ENCODE data around the gene TIRAP. TPM values are rescaled to one million over a fixed set of nuclear protein-coding genes. Genes with fewer than 3 reads are reported as not detected.
A peak's percentile ranks its signal among the peaks of the same experiment; 100 is the strongest.

Gene TIRAP
- total and polyA plus RNA-seq, 9 of the 15 experiments (the other 6 are each of a cell fraction or from before 2014, with no cell fraction given): 0.60 to 8.7 (median 3.7) TPM

DNA sequence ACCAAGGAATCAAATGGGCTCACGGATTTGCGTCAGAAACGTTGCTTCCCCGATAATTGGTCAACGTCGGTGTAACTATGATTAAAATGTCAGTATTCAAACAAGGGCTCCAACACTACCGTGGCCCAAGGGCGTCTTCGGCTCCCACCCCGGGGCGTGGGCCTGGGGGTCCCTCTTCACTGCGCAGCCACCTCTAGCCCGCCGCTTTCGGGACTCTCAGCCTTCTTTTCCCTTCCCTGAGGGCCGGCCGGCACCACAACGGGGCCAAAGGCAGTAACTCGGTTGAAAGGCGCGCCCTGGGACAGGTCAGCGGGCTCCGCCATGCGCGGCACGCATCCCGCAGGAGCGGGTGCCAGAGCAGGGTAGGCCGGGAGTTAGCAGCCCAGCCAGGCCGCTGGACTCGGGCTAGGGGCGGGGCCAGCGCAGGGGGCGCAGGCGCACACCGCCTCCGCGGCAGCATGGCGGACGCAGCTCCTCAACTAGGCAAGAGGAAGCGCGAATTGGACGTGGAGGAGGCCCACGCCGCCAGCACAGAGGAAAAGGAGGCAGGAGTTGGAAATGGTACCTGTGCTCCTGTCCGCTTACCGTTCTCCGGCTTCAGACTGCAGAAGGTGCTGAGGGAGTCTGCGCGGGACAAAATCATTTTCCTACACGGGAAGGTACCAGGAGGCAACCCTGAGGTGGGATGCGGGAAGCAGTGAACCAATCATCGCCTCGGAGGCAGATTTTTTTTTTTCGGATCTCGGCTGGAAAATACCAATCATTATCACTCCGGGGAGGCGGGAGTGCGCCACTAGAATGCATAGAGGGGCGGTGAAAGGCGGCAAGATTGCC is 20.9 kb downstream of the TIRAP start, which contains the start of gene DCPS:
Gene DCPS, plus strand, starts transcription at position 438 of the 834 bp plus-strand sequence. Its CDS starts 21 bp downstream, at position 459.
- intact Hi-C loops (cut with micrococcal nuclease): no loop called here
- no peaks in the 10 kb centered on the region for H3K9me3 ChIP-seq (replicated peaks; ENCODE audit: control insufficient read depth, insufficient read depth, low read depth, low read length)
- TSS peak; percentile 87 for BruUV-seq (replicated peaks)
- ATAC-seq (peak; percentile 99), FAIRE-seq (peak; percentile 95), DNase-seq (ENCODE audit: extremely low read depth in 1 of 4, low spot score in 3 of 4) (peak; percentile 92 to 96 (median 96))
- in situ Hi-C loops (cut with MboI): loop anchor here (25.0 kb wide), 2 partner anchors 108 to 683 kb away; no protein-coding TSS in a partner anchor
- H2AFZ ChIP-seq (ENCODE audit: low read depth, low read length): peak within 1 kb of the TSS; percentile 100
- H3K27ac ChIP-seq (ENCODE audit: extremely low read depth, low read depth, low read length): peak within 1 kb of the TSS; percentile 86
- peak within 1 kb of the TSS; percentile 96 for H3K4me2 ChIP-seq (ENCODE audit: insufficient read depth, low read length)
- H3K79me2 ChIP-seq (ENCODE audit: control insufficient read depth, insufficient read depth, low read length): peaks cover 12% of the 10 kb centered on the region; the same call in 2 of the 3 replicates
- CTCF ChIA-PET (ENCODE audit: low intra/inter-chr PET ratio): no interaction called here
- H3K9me1 ChIP-seq (ENCODE audit: control insufficient read depth, insufficient read depth, low read length): no peaks in the 10 kb centered on the region
- peaks cover 4% of the 10 kb centered on the region; the same call in 2 of the 3 replicates for H3K36me3 ChIP-seq (ENCODE audit: control insufficient read depth, insufficient read depth, low read length)
- H4K20me1 ChIP-seq (replicated peaks; ENCODE audit: control insufficient read depth, insufficient read depth, low read length): no peaks in the 10 kb centered on the region; the same call in 1 of the 2 replicates
- POLR2A ChIA-PET: interaction anchor here (0.6 to 1.1 kb wide), 12 partner anchors 9 to 359 kb away, joined by 3 to 6 read pairs (median 4); no protein-coding TSS in a partner anchor
- H3K27me3 ChIP-seq (ENCODE audit: control insufficient read depth in 2 of 2, insufficient read depth in 2 of 2, low read length in 2 of 2): no peaks in the 10 kb centered on the region; a peak in 1 of 5 replicates
- H3K4me3 ChIP-seq: peak within 1 kb of the TSS; percentile 57
- peaks cover 4 to 11% of the 10 kb centered on the region in 2 experiments; a peak in 3 of 5 replicates for H3K4me1 ChIP-seq (replicated peaks in 1 of 2; ENCODE audit: control insufficient read depth in 2 of 2, insufficient read depth in 2 of 2, low read length in 2 of 2)
- peak within 1 kb of the TSS; percentile 86 to 89 for H3K9ac ChIP-seq (ENCODE audit: insufficient read depth in 1 of 2, low read depth in 2 of 2, low read length in 2 of 2)
- WGBS (ENCODE audit: insufficient coverage, low coverage, missing lambda C conversion rate): under 1% methylated on average over 44 of the region's 61 CpGs
- TF ChIP-seq HDGF (IDR thresholded peaks at IDR 0.05) (0 out of 2 replicates have a peak, but pooled peaks have one; percentile 13), E2F3 (CRISPR knock-in tag; IDR thresholded peaks at IDR 0.05) (no peak), FOXM1 (IDR thresholded peaks at IDR 0.05; ENCODE audit: low read depth) (no peak), FOXM1 (CRISPR knock-in tag; IDR thresholded peaks at IDR 0.05; ENCODE audit: low read depth) (peak; percentile 77), RB1 (IDR thresholded peaks at IDR 0.05; ENCODE audit: low read depth) (peak; percentile 81), NFIX (CRISPR knock-in tag; IDR thresholded peaks at IDR 0.05; ENCODE audit: low read depth) (no peak), SIN3A (IDR thresholded peaks at IDR 0.05; ENCODE audit: borderline replicate concordance in 2 of 2, control insufficient read depth in 1 of 2, low read depth in 2 of 2, low read length in 2 of 2) (peak in 1 of 2 experiments; percentile 23; a peak in 1 of 4 replicates), FOXJ3 (CRISPR knock-in tag; IDR thresholded peaks at IDR 0.05) (no peak), CHCHD3 (CRISPR knock-in tag; IDR thresholded peaks at IDR 0.05) (0 out of 2 replicates have a peak, but pooled peaks have one; percentile 60), TGIF2 (CRISPR knock-in tag; IDR thresholded peaks at IDR 0.05) (no peak), ZNF263 (CRISPR knock-in tag; IDR thresholded peaks at IDR 0.05; ENCODE audit: borderline replicate concordance) (peak; percentile 33; the same call in 1 of the 2 replicates), NR2F6 (CRISPR knock-in tag; IDR thresholded peaks at IDR 0.05) (0 out of 2 replicates have a peak, but pooled peaks have one; percentile 30), TCF3 (CRISPR knock-in tag; IDR thresholded peaks at IDR 0.05) (peak; percentile 50), GTF2A2 (tag; IDR thresholded peaks at IDR 0.05) (no peak), GABPB1 (CRISPR knock-in tag; IDR thresholded peaks at IDR 0.05) (peak; percentile 63), CAMTA2 (CRISPR knock-in tag; conservative IDR thresholded peaks at IDR 0.05) (0 out of 2 replicates have a peak, but pooled peaks have one; percentile 87), TSC22D4 (tag; IDR thresholded peaks at IDR 0.05) (no peak), DPF2 (IDR thresholded peaks at IDR 0.05) (no peak), TBP (optimal IDR thresholded peaks at IDR 0.05; ENCODE audit: low read depth, low read length) (peak; percentile 90), MCM3 (IDR thresholded peaks at IDR 0.05) (no peak)
- TF ChIP-seq, protein P1, sequence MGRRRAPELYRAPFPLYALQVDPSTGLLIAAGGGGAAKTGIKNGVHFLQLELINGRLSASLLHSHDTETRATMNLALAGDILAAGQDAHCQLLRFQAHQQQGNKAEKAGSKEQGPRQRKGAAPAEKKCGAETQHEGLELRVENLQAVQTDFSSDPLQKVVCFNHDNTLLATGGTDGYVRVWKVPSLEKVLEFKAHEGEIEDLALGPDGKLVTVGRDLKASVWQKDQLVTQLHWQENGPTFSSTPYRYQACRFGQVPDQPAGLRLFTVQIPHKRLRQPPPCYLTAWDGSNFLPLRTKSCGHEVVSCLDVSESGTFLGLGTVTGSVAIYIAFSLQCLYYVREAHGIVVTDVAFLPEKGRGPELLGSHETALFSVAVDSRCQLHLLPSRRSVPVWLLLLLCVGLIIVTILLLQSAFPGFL (CRISPR knock-in tag; IDR thresholded peaks at IDR 0.05): peak; percentile 86

Data from K562 (cell line).